Femur (tissue), 1 donor: Measurements from ENCODE around the gene ATP5MG.
A peak's percentile ranks its signal among the peaks of the same experiment; 100 is the strongest.
"Not testable (repeated sequence)": the region's sequence is repeated elsewhere in the genome, so short reads cannot be mapped to it uniquely, and the experiment has no call there.

Source experiments
- DNase-seq: peaks from one replicate; pipeline ENCODE4 v3.0.0-alpha.2; 2017

Gene ATP5MG, protein sequence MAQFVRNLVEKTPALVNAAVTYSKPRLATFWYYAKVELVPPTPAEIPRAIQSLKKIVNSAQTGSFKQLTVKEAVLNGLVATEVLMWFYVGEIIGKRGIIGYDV

DNA sequence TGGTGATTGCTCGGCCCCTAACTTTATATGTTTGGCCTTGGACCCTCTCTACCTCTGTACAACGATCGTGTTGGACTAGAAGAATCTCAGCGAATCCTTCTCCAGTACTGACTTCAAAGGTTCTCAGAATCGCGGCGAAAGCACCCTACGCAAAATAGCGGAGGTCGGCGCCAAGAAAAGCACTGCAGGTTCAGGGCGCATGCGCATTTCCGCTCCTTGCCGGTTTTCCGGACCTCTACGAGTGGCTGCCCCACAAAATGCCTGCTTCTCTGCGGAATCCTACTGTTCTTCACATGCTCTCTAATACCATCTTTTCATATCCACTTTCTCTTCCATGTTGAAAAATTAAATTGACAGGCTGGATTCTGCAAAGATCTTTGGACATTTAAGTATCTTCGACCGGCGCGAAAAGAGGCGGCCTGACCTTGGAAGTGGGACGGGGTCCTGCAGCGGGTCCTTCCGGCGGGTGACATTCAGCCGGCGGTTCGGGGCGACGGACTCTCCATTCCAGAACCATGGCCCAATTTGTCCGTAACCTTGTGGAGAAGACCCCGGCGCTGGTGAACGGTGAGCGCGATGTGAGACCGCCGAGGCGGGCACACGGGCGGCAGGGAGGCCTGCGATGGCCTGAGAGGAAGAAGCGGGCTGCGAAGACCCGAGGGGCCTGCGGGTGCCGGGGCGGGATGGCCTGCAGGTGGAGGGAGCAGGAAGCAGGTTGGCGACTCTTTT is at the start of gene ATP5MG:
TSS of gene ATP5MG (plus strand) at position 456 of the 729 bp plus-strand sequence. CDS start at position 516, 60 bp downstream.
- peak; percentile 93 for DNase-seq

DNA sequence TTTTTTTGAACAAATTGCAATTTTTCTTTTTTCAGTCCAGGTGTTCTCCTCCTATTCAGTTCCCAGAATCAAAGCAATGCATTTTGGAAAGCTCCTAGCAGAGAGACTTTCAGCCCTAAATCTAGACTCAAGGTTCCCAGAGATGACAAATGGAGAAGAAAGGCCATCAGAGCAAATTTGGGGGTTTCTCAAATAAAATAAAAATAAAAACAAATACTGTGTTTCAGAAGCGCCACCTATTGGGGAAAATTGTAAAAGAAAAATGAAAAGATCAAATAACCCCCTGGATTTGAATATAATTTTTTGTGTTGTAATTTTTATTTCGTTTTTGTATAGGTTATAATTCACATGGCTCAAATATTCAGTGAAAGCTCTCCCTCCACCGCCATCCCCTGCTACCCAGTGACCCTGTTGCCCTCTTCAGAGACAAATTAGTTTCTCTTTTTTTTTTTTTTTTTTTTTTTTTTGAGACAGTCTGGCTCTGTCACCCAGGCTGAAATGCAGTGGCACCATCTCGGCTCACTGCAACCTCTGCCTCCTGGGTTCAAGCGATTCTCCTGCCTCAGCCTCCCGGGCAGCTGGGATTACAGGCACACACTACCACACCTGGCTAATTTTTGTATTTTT is 48.2 kb upstream of the ATP5MG start:
- DNase-seq = no peak

DNA sequence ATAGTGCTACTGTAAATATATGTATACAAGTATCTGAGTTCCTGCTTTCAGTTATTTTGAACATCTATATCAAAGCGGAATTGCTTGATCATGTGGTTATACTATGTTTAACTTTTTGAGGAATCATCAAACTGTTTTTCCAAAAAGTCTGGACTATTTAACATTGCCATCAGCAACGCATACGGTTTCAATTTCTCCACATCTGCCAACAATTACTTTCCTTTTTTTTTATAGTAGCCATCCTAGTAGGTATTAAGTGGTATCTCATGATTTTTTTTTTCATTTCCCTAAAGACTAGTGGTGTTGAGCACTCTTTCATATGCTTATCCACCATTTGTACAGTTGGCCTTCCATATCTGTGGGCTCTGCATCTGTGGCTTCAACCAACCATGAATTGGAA is 43.3 kb upstream of the ATP5MG start:
- no peak for DNase-seq

DNA sequence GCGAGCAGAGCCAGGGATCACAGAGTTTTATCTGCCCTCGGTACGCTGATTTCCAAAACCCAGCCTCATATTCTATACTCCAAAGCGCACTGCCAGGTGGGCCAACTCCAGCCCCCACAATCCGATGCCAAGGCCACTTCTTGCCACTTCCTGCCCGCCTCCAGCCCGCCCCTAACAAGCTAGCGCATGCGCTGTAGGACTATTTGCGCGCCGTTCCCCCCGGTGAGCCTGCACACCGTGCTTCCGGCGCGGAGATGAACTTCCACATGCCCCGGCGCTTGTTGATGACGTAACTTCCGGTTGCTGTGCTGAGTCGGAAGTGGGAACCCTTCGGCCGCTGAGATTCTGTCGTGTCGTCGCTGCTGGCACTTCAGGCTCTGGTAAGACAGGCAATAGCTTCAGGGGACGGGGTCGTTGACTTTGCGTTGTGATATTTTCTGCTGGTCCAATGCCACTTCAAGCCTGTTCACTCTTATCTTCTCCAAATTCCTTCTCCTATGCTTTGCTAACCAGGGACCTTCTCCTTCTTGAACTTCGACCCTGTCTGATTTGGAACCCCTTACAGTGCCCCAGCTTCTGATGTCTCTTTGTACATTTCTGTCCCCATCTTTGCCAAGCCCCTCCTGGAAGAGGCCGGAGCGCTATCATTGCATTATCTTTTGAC is 42.0 kb upstream of the ATP5MG start, which contains the start of gene UBE4A:
TSS of gene UBE4A (plus strand) at position 306 of the 664 bp plus-strand sequence. CDS start 5,481 bp downstream, outside the sequence.
- peak; percentile 95 for DNase-seq

DNA sequence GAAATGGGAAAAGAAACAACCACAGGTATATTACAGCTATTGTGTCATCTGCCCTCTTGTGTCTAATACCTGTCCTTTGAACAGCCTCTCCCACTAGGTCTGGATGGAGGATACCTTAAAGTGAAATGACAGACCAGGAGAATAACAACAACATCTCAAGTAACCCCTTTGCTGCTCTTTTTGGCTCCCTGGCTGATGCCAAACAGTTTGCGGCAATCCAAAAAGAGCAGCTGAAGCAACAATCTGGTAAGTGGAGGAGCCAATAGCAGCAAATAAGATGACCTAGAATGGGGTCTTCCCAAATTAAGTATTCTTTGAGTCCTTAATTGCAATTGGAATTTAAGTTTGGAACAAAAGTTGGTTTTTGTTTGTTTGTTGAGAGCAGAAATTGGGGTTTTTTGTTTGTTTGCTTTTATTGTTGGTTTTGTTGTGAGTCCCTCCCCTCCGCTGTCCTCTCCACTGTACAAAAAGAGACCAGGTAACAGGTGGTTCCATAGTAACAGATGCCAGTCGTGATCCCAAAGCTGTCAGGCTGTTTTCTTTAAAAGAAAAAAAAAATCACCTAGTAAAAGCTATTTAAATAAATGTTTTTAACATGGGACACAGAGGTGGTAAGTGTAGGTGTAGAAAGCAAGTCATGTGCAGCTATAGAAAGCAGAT is 36.3 kb upstream of the ATP5MG start:
- DNase-seq = no peak

DNA sequence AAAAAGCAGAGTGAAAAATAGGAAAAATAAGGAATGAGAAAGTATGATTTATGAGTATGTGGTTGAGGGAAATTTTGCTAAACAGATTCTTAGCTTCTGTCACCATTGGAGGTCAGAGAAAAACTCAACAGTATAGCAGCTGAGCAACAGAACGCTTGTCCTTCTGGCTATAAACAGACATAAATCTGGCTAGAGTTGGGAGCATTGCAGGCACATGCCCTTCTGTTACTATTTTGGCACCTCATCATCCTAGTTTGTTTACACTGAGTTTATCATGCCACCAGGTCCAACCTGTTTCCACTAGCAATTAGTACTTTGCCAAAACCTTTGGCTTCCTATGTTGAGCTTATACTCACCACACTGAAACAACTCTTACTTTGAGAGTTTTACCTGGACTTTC is 35.1 kb upstream of the ATP5MG start:
- DNase-seq = no peak

DNA sequence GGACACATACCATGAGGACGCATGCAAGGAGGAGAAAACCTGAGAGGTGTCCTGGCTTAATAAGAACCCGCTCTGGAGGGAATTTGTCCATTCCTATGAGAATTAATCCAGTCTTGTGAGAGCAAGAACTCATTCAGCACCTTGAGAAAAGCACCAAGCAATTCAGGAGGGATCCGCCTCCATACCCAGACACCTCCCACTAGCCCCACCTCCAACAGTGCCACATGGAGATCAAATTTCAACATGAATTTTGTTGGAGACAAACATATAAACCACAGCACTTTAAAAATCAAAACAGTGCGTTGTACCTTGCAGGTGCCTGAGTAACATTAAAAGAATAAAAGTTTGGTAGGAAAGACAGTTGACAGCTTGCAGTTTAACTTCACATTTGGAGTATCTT is 30.6 kb upstream of the ATP5MG start:
- no peak for DNase-seq

DNA sequence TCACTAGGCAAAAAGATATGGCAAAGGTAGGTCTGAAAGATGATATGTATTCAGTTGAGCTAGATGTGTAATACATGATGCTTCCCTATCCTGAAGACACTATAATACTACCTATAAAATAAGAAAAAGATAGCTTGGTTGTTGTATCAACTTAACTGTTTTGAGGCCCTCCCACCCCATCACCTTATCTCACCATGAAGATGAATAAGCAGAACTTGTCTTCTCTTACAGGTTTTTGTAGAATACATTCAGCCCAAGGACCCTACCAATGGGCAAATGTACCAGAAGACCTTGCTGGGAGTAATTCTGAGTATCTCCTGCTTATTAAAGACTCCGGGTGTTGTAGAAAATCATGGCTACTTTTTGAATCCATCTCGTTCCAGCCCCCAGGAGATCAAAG is 28.1 kb upstream of the ATP5MG start:
- no peak for DNase-seq

DNA sequence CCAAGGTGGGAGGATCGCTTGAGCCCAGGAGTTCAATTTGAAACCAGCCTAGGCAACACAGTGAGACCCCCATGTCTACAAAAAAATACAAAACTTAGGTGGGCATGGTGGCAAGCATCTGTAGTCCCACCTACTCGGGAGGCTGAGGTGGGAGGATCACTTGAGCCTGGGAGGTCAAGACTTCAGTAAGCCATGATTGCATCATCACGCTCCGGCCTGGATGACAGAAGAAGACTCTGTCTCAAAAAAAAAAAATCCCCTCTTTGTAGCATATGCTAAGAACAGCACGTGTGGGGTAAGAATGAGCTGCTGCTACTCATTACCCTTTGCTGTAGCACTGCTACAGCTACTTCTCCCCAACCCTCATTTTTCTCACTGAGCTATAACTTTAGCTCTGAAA is 27.5 kb upstream of the ATP5MG start:
- DNase-seq = no peak

DNA sequence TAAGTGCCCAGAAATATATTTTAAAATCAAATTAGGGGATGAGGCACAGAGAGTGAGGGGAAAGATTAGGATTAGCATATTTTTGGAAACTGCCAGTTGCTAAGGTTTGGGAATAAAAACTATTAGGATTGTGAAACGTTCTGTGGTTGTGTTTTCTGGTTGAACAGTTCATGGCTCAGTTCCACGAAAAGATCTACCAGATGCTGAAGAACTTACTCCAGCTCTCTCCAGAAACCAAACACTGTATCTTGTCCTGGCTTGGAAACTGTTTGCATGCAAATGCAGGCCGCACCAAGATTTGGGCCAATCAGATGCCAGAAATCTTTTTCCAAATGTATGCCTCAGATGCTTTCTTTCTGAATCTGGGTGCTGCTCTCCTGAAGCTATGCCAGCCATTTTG is 26.7 kb upstream of the ATP5MG start:
- DNase-seq = no peak

DNA sequence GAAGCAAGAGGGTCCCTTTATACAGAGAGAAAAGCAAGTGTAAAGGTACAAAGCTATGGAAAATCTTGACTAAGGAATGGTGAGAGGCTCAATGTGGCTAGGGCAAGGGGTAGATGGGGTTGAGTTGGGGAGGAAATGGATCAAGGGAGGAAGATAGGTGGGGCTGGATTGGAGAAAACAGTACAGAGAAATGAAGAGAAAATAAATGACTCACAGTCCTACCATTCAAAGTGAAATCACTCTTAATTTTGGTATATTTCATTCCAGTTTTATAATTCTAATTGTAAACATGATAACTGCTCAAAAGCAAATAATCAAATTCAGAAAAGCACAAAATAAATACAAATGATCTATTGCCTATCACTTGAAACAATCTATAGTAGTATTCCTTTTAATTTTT is 25.4 kb upstream of the ATP5MG start:
- no peak for DNase-seq

DNA sequence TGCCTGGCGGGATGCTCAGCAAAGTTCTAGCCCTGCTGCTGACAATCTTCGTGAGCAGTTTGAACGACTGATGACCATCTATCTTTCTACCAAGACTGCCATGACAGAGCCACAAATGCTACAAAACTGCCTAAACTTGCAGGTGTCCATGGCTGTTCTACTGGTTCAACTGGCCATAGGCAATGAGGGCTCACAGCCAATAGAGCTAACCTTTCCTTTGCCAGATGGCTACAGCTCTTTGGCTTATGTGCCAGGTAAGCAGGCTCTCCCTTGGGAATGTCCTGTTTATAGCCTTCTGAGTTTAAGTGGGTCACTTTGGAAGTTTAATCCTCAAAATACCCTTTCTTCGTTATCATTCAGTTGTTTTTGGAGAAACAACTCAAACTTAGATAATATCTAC is 21.9 kb upstream of the ATP5MG start:
- no peak for DNase-seq

DNA sequence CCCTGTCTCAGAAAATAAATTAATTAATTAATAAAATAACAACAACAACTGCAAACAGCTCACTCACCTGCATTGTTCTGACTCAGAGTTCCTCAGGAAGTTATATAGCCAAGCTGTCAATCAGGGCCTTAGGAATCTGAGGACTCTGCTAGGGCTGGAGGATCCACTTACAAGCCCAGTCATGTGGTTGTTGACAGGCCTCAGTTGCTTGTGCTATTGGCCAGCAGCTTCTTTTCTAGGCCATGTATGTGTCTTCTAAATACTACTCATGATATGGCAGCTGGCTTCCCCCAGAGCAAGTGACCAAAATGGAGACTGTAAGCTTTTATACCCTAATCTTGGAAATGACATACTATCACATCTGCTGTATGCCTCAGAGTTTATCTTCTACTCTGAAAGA is 20.8 kb upstream of the ATP5MG start:
- no peak for DNase-seq

DNA sequence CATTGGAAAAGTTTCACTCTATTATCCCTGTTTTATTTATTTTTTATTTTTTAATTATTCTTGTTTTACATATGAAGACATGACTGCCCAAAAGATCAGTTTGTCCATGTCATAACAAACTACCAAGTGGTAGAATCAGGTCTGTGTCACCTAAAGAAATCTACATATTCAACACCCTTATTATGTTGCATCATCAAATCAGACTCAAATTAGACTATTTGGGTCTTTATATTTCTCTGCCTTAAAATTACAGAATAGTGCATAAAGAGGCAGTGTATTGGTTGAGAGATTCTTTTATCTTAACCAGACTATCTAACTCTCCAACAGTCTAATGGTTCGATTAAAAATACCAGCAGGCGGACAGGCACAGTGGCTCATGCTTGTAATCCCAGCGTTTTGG is 18.5 kb upstream of the ATP5MG start:
- no peak for DNase-seq

DNA sequence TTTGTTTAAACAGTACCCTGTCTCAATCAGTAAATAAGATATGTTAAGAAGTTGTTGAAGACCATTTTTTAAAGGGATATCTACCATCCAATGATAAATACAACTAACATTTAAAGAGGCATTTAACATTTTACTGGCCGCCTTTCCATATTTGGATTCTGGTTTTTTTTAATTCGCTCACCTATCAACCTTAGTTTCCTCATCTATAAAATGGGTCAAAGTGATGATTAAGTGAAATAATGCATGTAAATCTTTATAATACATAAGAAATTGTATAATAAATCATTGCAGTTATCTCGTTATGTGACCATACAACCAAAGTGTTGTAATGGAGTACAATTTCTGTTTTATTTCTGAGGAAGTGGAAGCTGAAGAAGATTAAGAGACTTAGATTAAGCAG is 17.7 kb upstream of the ATP5MG start:
- DNase-seq = no peak

DNA sequence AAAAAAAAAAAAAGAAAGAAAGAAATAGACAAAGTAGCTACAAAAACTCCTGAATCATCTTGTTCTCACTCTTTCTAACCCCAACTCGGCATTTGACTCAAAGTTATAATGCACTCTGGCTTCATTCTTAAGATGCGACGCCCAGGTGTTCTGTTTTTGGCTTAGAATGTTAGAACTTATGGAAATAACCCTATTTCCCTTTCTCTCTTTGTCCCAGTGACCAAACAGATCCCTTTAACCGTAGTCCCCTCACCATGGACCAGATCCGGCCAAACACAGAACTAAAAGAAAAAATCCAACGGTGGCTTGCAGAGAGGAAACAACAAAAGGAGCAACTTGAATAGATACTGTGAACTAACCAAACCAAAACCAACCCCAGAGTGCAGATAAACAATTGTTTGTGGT is 5.3 kb upstream of the ATP5MG start:
- DNase-seq = no peak

DNA sequence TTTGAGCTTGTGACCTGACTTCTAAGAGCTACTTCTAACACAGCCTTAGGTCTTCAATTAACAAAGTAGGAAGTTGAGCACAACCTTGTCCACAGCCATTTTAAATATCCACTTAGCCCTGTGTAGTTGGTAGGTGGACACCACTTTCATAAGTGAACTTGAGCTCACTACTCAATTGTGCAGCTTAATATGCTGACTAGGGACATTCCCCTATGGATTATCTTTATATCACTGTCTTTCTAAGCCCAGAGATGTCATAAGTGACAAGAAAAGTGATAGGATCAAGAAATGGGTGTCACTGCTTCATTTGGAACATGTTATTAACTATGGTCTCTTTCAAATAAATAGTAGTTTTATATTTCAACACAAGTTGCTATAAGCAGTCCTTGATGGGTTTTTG is 4.0 kb upstream of the ATP5MG start:
- DNase-seq = no peak

DNA sequence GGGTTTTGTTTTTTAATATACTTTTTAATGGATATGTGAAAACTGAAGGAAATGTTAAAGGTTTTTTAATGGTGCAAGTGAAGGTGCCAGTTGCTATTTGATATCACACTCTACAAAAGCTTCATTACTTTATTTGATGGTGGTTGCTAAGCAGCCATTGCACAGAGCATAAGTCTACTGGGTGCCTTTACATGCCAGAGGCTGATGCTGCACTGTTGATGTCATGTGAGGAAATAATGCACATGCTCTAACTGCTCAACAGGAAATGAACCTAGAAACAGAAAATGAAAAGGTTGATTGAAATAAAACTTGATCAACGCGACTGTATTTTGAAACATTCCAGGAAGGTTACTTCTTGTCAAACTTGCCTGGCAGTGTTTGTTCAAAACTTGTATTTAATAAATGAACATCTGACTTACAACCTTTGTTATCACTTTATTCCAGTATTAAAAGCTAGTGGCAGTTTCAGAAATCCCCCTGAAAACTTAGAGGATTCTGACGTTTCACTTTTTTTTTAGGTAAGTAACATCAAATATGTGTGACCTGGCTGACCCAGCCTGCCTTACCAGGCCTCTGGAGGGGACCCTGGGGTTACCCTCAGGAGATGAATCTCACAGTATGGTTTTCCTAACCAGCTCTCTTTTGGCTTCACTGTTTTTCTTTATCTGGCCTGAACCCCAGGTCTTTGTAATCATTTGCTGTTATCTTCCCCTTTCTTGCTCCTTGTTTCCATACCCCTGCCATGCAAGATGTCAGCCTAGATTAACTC is 2.4 kb upstream of the ATP5MG start:
- no peak for DNase-seq

DNA sequence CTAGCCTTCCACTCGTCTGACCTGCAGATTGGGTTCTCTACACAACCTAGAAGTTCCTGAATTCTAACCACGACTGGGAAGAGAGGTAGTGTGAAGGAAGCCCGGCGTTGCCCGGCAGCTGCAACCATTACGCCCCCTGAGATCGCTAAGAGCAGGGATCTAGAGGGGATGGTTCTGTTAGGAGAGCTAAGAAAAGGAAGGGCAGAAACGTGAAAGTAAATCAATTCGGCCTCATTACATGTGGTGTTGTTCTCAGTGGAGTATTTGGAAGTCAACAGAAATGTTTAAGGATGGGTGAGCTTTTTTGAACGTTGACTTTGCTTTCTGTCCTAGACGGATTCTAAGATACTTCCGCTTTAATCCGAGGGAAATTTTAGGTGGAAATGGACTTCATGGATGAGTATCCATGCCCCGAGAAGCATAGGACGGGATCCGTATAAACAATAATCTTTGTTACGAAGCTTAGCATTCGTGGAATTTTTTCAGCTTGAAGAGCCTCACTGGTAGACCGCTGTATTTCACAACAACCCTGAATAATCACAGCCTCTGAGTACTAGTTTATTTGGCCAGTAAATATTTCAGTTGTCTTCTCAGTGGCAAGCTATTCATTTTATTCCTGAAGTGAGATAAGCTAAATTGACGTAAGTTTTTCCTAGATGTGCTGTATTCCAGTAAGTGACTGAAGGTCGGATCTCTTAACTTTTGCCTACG is 629 bp downstream of the ATP5MG start:
- no peak for DNase-seq

DNA sequence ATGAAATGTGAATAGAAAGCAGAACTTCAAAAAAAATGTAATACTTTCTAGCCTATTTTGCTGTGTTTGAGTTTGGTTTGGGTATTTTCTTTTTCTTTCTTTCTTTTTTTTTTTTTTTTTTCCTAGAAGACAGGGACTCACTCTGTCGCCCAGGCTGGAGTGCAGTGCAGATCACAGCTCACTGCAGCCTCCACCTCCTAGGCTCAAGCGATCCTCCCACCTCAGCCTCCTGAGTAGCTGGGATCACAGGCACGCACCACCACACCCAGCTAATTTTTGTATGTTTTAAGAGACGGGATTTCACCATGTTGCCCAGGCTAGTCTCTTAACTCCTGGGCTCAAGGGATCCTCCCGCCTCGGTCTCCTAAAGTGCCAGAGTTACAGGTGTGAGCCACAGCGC is 1.2 kb downstream of the ATP5MG start:
- not testable (repeated sequence) for DNase-seq

DNA sequence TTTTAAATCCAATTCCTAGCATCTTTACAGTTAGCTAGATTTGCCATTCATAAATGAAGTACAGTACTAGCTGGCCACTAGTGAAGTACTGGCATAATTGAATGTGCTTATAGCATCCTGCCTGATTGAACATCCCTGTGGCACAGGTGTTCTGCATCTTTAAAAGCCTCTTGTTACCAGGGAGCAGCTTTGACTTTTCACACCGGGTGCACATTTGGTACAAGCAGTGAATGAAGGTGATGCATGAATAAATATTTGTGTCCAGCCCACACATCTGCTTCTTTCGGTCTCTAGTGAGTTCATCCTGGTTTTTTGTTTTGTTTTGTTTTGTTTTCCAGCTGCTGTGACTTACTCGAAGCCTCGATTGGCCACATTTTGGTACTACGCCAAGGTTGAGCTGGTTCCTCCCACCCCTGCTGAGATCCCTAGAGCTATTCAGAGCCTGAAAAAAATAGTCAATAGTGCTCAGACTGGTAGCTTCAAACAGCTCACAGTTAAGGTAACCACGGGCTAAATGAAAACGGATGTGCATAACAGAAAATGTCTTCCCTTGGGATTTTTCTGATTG is 5.3 kb downstream of the ATP5MG start:
- DNase-seq = no peak
